GM18519 (cell line): Measurements from ENCODE around the gene DGKI.
A peak's percentile ranks its signal among the peaks of the same experiment; 100 is the strongest.

ENCODE experiments used
- ATAC-seq: cut with Tn5 transposase; IDR thresholded peaks from one replicate; pipeline ENCODE4 v1.9.1; 2021; ENCODE audit warnings: mild to moderate bottlenecking, moderate library complexity; ENCODE audit not compliant: unreplicated experiment, low FRiP score

The DGKI gene

GRCh38 chr7:137873524-137873923 lies 26.8 kb upstream of the DGKI start:
- no peak for ATAC-seq

DNA sequence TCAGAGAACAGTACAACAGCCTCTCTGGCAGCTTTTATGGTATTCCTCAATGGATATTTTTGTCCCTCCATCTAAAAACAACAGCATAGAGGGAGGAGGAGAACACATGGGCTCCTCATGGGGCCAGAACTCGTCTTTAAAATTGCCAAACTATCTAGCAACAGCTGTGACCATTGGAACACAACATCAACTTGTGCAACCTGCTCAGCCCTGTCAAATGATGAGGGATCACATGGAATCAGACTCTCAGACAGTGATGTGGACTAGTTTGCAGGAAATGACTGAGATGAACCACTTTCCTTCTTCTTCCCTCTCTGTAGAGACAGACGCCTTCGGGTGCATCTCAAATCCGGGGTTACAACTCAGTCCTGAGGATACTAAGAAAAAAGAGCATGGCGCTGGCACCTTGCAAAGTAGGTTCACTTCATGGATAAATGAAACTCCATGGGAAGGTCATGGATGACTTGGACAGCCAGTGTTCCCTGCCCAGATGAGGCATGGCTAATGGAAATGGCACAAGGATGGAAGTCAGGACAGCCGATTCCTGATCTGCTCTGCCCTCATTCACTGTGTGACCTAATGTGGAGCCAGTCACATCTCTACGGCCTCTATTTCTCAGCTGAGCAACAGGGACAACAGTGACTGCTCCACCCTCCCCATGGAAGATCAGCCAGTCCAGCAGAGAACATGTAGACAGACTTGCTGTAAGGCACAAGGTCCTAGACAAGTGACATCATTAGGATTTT lies 24.6 kb upstream of the DGKI start:
- no peak for ATAC-seq

GRCh38 chr7:137870684-137871083 lies 23.9 kb upstream of the DGKI start:
- no peak for ATAC-seq

- ATAC-seq: no peak
Observed at GRCh38 chr7:137870078-137870477, 23.3 kb upstream of the DGKI start.

- ATAC-seq: no peak
Observed at GRCh38 chr7:137869260-137869659, 22.5 kb upstream of the DGKI start.

DNA sequence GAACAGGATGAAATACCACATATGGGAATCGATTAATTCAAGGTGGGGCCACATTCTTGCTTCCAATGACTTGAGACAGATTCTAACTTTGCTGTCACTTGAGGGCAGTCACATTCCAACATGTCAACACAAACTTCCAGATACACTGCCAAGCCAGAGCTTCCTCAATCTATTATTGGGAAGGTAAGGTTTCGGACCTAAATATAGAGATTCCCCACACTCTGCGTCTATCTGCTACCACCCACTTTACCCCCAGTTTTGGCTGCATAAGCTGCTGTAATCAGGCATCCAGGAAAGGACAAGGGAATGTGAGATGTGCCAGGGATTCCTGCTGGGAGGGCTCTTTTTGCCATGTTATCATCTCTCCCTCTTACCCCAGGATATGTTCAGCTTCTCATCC lies 20.5 kb upstream of the DGKI start:
- no peak for ATAC-seq

GRCh38 chr7:137865764-137866163 lies 19.0 kb upstream of the DGKI start:
- ATAC-seq: no peak

GRCh38 chr7:137862964-137863363 lies 16.2 kb upstream of the DGKI start:
- ATAC-seq: no peak

DNA sequence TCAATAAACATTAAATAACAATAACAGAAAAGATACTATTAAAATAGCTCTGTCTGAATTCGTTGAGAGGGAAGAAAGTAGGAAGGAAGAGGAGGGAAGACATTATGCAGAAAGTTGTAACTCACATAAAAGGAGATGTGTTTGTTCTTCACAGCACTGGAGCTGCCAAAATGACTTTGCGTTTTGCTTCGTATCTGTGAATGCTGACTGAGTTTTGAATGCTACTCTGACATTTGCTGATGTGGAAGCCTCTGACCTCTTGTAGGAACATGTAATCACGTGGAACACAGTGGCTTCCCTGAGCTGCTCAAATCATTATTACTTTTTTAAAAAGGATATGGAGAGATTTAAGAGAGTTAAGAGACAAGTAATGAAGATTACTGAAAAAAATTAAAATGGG lies 15.6 kb upstream of the DGKI start:
- no peak for ATAC-seq

GRCh38 chr7:137860542-137860941 lies 13.8 kb upstream of the DGKI start:
- no peak for ATAC-seq

- no peak for ATAC-seq
Observed at GRCh38 chr7:137853053-137853452, 6.3 kb upstream of the DGKI start.

- no peak for ATAC-seq
Observed at GRCh38 chr7:137852108-137852507, 5.3 kb upstream of the DGKI start.

GRCh38 chr7:137850972-137851945 lies 4.5 kb upstream of the DGKI start:
- ATAC-seq: no peak

DNA sequence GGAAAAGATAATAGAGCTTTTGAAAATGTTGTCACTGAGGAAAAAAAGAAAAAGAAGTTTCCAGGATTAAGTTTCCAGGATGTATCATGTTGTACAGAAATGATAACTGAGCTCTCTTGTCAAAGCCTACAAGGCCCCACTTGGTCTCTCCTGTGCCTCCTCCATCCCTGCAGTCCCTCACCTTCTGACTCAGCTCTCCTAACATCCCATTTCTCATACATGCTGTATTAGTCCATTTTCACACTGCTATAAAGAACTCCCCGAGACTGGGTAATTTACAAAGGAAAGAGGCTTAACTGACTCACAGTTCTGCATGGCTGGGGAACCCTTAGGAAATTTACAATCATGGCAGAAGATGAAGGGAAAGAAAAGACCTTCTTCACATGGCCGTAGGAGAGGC lies 3.8 kb upstream of the DGKI start:
- no peak for ATAC-seq

DNA sequence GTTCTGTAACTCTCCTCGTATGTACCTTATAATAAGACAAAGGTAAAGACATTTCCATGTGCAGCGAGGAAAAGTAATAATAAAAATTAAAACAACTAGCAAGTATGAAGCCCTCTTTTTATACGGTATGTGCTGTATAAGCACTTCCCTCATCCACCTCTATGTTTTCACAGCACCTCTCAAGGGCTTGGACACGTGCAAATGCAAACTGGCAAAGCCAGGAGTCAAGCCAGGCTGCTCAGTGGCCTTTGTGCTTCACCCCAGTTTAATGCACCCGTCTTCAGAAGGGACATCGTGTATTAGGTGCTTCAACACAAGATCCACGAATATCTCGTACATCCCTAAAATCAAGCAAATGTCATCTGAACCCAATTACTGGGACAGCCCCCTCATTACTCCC lies 1.3 kb upstream of the DGKI start:
- no peak for ATAC-seq

- ATAC-seq: no peak
Observed at GRCh38 chr7:137847568-137848050, 835 bp upstream of the DGKI start.

GRCh38 chr7:137846549-137846826 lies 286 bp downstream of the DGKI start:
- peak; percentile 48 for ATAC-seq

DNA sequence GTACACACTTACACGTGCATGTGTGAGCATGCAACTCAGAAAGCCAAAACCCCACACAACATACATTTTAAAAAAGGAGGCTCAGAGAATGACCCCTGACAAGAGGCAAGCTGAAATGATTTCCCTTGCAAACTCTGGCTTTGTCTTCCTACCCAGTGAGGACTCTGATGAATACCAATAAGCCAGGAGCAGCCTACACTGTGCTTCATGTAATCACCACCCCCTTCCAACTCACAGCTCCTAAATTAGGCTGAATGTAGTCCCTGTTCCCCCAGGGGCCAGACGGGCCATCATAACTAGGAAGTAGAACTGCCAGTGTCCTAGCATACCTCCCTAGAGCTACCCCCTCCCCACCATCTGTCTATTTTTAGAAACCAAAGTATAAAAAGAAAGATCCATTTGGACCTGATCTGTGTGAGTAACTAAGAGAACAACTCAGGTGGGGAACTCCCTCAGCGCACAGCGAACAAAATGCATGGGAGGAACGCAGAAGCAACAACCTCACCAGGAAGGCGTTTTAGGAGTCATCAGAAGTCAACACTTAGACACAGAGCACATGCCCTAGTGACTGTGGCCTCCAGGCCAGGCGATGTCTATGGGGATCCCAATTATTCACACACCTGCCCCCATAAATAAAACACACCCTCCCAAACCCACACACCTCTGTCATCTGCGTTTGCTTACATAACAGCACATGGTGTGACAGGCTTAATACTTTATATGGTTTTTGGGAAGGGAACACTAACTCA lies 1.9 kb downstream of the DGKI start:
- ATAC-seq: no peak

DNA sequence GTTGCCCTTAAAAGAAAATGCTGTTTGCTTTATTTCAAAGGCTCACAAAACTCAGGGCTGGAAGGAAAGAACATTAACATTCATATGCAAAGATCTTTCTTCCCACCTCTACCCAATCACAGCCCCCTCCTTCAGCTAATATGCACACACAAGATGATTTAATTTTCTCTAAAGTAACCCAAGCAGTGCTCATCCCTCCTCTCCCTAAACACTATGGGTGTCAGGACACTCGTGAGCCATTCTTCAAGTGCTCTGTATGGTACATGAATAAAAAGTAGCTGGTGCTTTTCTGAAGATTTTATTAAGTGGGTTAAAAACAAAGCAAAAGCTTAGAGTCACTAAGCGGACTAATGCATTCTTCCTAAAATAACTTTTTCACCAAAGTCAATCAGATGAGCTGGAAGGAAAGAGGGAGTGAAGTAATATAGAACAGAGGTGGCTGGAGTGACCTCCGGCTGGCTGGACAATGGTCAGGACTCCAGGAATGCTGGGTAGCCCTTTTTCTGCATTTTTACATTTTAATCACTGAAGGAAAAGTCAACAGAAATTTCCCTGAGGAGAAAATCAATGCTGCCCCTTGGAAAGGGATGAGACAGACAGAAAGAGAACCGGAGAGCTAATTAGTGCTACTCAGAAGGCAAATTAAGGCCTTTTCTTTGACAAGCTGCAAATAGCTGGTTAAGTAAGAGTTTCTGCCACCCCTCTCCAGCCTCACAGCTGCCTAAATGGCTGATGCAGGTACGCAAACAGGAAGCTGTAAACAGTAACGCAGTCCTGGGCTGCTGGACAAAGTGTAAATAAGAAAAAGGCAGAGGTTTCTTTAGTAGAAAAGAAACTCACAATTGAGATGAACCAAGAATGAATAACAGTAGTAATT lies 6.6 kb downstream of the DGKI start:
- ATAC-seq: no peak

- no peak for ATAC-seq
Observed at GRCh38 chr7:137838706-137839315, 8.0 kb downstream of the DGKI start.
